AG09319 (cell line): Measurements from ENCODE around the gene MLLT3.

ENCODE experiments used
- DNase-seq: peaks from one replicate; pipeline ENCODE4 v3.0.0-alpha.2; 2010; ENCODE audit warnings: low read depth; ENCODE audit errors: extremely low read depth
- TF ChIP-seq, protein P1 (sequence below): IDR thresholded peaks from 2 replicates; pipeline ENCODE4 v1.5.1; 2011; ENCODE audit warnings: low read depth, mild to moderate bottlenecking, inconsistent platforms, low read length, moderate library complexity

The MLLT3 gene

DNA sequence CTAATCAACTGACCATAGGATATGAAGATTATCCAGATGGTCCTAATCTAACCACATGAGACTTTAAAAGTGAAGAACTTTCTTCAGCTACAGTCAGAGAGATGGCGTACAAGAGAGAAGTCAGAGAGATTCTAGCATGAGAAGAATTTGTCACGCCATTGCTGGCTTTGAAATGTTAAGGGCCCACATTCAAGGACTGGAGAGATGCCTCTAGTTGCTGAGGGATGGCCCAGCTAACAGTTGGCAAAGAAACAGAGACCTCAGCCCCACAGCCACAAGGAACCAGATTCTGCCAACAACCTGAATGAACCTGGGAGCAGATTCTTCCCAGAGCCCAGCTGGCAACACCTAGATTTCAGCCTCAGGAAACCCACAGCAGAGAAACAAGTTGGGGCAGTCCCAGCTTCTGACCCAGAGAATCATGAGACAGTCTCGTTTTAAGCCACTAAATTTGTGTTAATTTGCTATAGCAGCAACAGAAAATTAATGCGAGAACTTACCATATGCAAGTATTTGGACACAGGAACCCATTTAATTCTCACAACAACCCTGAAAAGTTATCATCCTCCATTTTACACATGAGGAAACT lies 132.0 kb downstream of the MLLT3 start:
- no peak for DNase-seq
- TF ChIP-seq, protein P1, sequence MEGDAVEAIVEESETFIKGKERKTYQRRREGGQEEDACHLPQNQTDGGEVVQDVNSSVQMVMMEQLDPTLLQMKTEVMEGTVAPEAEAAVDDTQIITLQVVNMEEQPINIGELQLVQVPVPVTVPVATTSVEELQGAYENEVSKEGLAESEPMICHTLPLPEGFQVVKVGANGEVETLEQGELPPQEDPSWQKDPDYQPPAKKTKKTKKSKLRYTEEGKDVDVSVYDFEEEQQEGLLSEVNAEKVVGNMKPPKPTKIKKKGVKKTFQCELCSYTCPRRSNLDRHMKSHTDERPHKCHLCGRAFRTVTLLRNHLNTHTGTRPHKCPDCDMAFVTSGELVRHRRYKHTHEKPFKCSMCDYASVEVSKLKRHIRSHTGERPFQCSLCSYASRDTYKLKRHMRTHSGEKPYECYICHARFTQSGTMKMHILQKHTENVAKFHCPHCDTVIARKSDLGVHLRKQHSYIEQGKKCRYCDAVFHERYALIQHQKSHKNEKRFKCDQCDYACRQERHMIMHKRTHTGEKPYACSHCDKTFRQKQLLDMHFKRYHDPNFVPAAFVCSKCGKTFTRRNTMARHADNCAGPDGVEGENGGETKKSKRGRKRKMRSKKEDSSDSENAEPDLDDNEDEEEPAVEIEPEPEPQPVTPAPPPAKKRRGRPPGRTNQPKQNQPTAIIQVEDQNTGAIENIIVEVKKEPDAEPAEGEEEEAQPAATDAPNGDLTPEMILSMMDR = no peak

DNA sequence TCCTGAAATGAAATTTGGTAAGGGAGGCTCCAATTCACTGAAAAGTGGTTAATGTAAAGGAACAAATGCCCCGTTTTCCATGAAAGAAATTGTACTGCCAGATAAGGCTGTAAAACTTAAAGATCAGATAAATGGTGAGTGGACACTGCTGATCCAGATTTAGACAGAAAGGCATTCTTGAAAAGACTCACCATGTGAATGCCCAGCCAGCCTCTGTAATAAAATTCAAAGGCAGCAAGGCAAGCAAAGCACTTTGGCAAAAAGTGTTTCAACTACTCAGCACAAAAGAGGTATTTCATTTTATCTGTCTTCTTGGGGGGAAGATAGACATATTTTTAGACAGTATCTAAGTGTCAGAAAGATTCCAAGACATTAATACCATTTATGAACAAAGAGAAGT lies 133.6 kb downstream of the MLLT3 start:
- TF ChIP-seq, protein P1 = no peak
- no peak for DNase-seq

DNA sequence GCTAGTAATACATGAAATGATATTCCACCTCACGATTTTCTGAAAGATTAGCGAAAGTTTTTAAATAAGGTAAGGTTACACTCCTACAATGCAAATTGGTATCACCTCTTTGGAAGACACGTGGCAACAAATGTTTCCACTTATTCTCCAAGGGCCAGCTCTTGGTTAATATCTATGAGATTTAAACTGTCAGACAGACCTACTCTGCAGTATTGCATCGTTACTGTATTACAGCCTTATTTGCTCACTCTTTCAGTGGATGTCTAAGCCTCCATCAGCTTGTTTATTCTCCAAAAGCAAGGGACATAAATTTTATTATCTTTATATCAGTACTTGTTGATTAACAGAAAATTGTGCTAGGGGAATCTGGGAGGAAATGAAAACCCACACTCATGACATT lies 135.7 kb downstream of the MLLT3 start:
- no peak for DNase-seq
- TF ChIP-seq, protein P1 = no peak

DNA sequence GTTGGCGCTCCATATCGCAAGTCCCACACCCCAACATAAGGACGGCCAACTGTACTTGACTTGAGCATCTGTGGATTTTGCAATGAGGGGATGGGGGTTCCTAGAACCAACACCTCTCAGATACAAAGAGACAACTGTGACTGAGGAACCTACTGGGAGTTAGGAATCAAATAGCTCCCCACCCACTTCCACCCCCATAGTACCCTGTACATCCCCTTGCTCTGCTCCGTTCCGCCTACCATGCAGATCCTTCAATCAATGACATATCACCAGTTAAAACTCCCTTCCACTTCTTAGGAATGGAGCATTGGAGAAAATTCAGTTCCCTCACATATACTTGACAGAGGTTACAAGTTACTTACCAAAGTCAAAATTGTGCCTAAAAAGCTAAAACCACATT lies 140.9 kb downstream of the MLLT3 start:
- TF ChIP-seq, protein P1 = no peak
- DNase-seq = no peak

DNA sequence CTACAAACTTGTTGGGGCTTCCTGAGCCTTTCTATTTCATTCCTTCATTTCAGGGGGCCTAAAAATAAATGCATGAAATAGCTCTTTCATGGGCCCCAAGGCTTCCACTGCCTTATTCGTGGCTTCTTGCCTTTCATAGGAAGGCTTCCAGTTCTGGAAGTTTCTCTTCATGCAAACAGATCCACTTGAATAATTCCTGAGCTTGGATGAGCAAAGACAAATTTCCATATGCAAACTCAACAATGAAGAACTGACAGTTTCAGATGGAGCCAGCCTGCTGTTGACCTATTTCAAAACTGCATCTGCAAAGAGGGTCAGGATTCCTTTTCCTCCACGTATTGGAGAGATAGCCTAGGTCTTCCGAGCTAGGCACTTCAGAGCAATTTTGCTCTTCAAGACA lies 142.1 kb downstream of the MLLT3 start:
- no peak for DNase-seq

DNA sequence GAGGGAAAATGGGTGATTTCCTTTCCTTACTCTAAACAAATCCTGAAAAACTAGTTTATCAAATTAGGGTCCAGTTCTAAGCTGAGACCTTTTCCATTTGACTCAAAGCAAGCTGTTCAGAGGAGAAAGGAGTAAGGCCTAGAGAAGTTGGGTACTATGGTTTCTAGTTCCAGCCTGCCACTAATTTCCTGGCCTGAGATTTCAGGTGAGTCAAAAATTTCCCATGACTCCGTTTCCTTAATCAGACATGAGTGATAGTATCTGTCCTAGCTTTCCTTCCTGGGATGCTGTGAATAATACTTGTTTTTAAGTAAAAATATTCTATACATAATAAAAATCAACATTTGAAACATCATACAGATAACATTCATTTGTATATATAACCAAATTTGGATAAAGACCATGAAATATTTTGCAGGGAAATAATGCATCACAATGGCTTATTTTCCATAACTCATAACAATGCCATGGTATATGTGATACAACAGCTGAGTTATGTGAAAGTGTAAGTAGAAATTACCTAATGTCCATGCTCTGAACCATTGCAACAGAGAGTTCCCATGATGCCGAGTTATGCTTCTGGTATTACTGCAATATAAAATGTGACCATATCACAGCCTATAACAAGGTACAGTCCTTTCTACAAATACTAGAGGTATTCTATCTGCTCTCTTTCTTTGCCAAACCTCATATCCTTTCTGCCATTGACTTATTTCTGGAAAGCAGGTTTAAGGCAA lies 142.7 kb downstream of the MLLT3 start:
- DNase-seq = no peak
- TF ChIP-seq, protein P1 = no peak

More for the DNA sequence above, 142.1 kb downstream of the MLLT3 start:
- TF ChIP-seq, protein P1 = no peak

DNA sequence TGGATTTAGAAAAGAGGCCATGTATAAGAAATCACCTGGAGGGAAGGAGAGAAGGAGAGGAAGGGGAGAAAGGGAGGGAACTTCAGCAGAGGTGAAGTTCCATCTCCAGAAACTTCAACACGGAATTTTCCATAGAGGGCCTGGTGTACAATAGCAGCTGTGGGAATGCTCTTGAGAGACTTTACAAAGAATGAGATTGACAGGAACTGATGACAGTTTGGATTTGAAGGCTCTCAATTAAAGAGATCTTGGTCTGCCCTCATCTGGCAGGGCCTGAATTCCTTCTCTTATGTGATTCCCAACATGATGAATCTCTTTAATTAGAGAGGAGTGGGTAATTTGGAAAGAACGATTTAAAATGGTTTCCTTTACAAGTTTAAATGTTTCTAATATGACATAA lies 143.5 kb downstream of the MLLT3 start:
- TF ChIP-seq, protein P1 = no peak
- DNase-seq = no peak
